Sigmoid colon (tissue), 3 donors: ENCODE data around the gene RING1.

Experiments used
- POLR2A ChIP-seq, 2 donors: fragments of 450-650 bp; IDR thresholded peaks; one replicate each; pipeline ENCODE4 v1.6.1; 2016; ENCODE audit warnings: antibody characterized with exemption in 2 of 2, mild to moderate bottlenecking in 2 of 2, moderate library complexity in 2 of 2
- TF ChIP-seq, protein P1 (sequence below), 4 experiments: fragments of 450-650 bp in 3 of 4; fragments of 200-600 bp in 1 of 4; IDR thresholded peaks; one replicate each; pipeline ENCODE4 v1.5.1; 2016 to 2019; ENCODE audit warnings: antibody characterized with exemption in 4 of 4, mild to moderate bottlenecking in 3 of 4, moderate library complexity in 2 of 4

DNA sequence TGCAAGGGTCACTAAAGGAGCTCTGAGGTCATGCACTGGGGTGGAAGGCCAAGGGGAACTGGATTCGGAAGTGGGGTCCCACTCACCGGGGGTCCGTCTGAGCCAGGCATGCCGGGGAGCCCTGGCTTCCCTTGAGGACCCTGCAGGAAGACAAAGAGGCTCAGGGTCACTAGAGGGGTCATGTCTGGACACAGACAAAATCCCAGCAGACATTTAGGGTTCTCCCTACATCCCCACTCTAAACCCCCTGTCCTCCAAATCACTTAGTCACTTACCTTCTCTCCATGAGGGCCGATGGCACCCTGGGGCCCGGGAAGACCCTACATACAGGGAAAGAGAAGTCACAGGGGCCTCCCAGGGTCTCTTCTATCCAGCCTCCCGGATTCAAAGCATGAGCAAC is 31.4 kb upstream of the RING1 start:
- TF ChIP-seq, protein P1, sequence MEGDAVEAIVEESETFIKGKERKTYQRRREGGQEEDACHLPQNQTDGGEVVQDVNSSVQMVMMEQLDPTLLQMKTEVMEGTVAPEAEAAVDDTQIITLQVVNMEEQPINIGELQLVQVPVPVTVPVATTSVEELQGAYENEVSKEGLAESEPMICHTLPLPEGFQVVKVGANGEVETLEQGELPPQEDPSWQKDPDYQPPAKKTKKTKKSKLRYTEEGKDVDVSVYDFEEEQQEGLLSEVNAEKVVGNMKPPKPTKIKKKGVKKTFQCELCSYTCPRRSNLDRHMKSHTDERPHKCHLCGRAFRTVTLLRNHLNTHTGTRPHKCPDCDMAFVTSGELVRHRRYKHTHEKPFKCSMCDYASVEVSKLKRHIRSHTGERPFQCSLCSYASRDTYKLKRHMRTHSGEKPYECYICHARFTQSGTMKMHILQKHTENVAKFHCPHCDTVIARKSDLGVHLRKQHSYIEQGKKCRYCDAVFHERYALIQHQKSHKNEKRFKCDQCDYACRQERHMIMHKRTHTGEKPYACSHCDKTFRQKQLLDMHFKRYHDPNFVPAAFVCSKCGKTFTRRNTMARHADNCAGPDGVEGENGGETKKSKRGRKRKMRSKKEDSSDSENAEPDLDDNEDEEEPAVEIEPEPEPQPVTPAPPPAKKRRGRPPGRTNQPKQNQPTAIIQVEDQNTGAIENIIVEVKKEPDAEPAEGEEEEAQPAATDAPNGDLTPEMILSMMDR (IDR thresholded peaks at IDR 0.05), result no peak
- no peak for TF ChIP-seq POLR2A (IDR thresholded peaks at IDR 0.05)
